CD4-positive, alpha-beta T cell (primary cell): ENCODE measurements around the gene HDAC5. TPM values are rescaled to one million over a fixed set of nuclear protein-coding genes. Genes with fewer than 3 reads are reported as not detected.
A peak's percentile ranks its signal among the peaks of the same experiment; 100 is the strongest.

Experiments
- ATAC-seq: fragments of 200-7000 bp; cut with Tn5 transposase; one replicate; pipeline ENCODE4 v1.10.0; 2022; ENCODE audit warnings: mild to moderate bottlenecking; ENCODE audit not compliant: poor library complexity
- CTCF ChIA-PET: fragments of 350-600 bp; sonication (Branson Sonifier 250); formaldehyde crosslinking; loops from one replicate; lab custom pipeline; 2021; ENCODE audit warnings: antibody characterized with exemption, inconsistent platforms; lab: Charles Lee
- POLR2A ChIA-PET: fragments of 350-600 bp; sonication (Branson Sonifier 250); formaldehyde crosslinking; loops from one replicate; lab custom pipeline; 2021; ENCODE audit warnings: antibody characterized with exemption, inconsistent platforms; lab: Charles Lee
- DNase-seq, 14 experiments: peaks; one replicate each; pipeline ENCODE4 v3.0.0-alpha.2; 2013 to 2020; ENCODE audit warnings: mixed read lengths in 2 of 14
- H3K27ac ChIP-seq, 2 donors: one replicate each; pipeline versions ENCODE4 v1.5.1 to v1.7.0; 2013; ENCODE audit warnings: low read length in 2 of 2, low read depth in 1 of 2, mild to moderate bottlenecking in 1 of 2
- H3K27me3 ChIP-seq, 2 experiments: 1 replicate in 1 of 2; 2 replicates in 1 of 2; pipeline versions ENCODE4 v1.6.1 to v1.7.0; 2013; ENCODE audit warnings: low read length in 2 of 2, control low read depth in 1 of 2, mild to moderate bottlenecking in 1 of 2, moderate library complexity in 1 of 2; ENCODE audit not compliant: insufficient read depth in 2 of 2, control insufficient read depth in 1 of 2
- H3K36me3 ChIP-seq: one replicate; pipeline ENCODE4 v1.6.1; 2013; ENCODE audit warnings: low read length, control low read depth; ENCODE audit not compliant: insufficient read depth
- H3K4me1 ChIP-seq: one replicate; pipeline ENCODE4 v1.6.1; 2013; ENCODE audit warnings: low read length, control low read depth; ENCODE audit not compliant: insufficient read depth
- H3K4me3 ChIP-seq: one replicate; pipeline ENCODE4 v1.5.1; 2013; ENCODE audit warnings: mild to moderate bottlenecking, low read length, moderate library complexity
- H3K9me3 ChIP-seq, 2 experiments: 1 replicate in 1 of 2; 2 replicates in 1 of 2; pipeline versions ENCODE4 v1.6.1 to v1.7.0; 2013; ENCODE audit warnings: low read length in 2 of 2, mild to moderate bottlenecking in 2 of 2, control low read depth in 1 of 2, moderate library complexity in 1 of 2; ENCODE audit not compliant: control insufficient read depth in 1 of 2, insufficient read depth in 1 of 2
- H3K27ac Mint-ChIP-seq: one replicate; pipeline ENCODE4 v1.8.0; 2020; ENCODE audit warnings: mixed read lengths
- H3K27me3 Mint-ChIP-seq: one replicate; pipeline ENCODE4 v1.8.0; 2021; ENCODE audit warnings: mixed read lengths
- H3K36me3 Mint-ChIP-seq: one replicate; pipeline ENCODE4 v1.8.0; 2021; ENCODE audit warnings: low read depth, mixed read lengths
- H3K4me1 Mint-ChIP-seq: one replicate; pipeline ENCODE4 v1.8.0; 2021; ENCODE audit warnings: low read depth, mixed read lengths
- H3K4me3 Mint-ChIP-seq: one replicate; pipeline ENCODE4 v1.8.0; 2020; ENCODE audit warnings: mild to moderate bottlenecking, mixed read lengths
- H3K9me3 Mint-ChIP-seq: one replicate; pipeline ENCODE4 v1.8.0; 2020; ENCODE audit warnings: mixed read lengths
- intact Hi-C, 2 experiments: fragments of 100-400 bp; cut with DNase I in 1 of 2; cut with micrococcal nuclease in 1 of 2; formaldehyde crosslinking; loops; one replicate each; pipeline versions ENCODE4 v1.15.1 to v1.9.0; 2023 to 2025; cut with DNase I, micrococcal nuclease
- total RNA-seq, 174 experiments: library from RNA in 2 of 174; stranded (reverse) in 2 of 174; gene quantifications; one replicate each; pipeline ENCODE4 v1.2.3 and lab custom pipeline; 2021 to 2026
- TF ChIP-seq, protein P1 (sequence below): fragments of 200-600 bp; IDR thresholded peaks from one replicate; pipeline ENCODE4 v1.8.0; 2022; ENCODE audit warnings: antibody characterized with exemption, mild to moderate bottlenecking

The HDAC5 gene
- total RNA-seq, 2 experiments from 2014 or later, result 92.0 to 92.5 TPM

GRCh38 chr17:44159519-44160210 lies 36.2 kb upstream of the HDAC5 start:
- no peak overlapping the region for H3K27ac Mint-ChIP-seq
- TF ChIP-seq, protein P1, sequence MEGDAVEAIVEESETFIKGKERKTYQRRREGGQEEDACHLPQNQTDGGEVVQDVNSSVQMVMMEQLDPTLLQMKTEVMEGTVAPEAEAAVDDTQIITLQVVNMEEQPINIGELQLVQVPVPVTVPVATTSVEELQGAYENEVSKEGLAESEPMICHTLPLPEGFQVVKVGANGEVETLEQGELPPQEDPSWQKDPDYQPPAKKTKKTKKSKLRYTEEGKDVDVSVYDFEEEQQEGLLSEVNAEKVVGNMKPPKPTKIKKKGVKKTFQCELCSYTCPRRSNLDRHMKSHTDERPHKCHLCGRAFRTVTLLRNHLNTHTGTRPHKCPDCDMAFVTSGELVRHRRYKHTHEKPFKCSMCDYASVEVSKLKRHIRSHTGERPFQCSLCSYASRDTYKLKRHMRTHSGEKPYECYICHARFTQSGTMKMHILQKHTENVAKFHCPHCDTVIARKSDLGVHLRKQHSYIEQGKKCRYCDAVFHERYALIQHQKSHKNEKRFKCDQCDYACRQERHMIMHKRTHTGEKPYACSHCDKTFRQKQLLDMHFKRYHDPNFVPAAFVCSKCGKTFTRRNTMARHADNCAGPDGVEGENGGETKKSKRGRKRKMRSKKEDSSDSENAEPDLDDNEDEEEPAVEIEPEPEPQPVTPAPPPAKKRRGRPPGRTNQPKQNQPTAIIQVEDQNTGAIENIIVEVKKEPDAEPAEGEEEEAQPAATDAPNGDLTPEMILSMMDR, result no peak
- H3K36me3 Mint-ChIP-seq, result no peaks in the 10 kb centered on the region
- H3K4me1 ChIP-seq, result peaks cover 7% of the 10 kb centered on the region
- no peaks in the 10 kb centered on the region for H3K9me3 Mint-ChIP-seq
- H3K4me1 Mint-ChIP-seq, result peaks cover 5% of the 10 kb centered on the region
- ATAC-seq, result peak; percentile 37
- no peak overlapping the region for H3K4me3 Mint-ChIP-seq
- intact Hi-C loops, result no loop called here
- no peaks in the 10 kb centered on the region for H3K36me3 ChIP-seq
- DNase-seq, result peak in 7 of 14 experiments; percentile 16 to 67 (median 27)
- H3K4me3 ChIP-seq, result no peak overlapping the region
- no peaks in the 10 kb centered on the region for H3K27me3 Mint-ChIP-seq
- POLR2A ChIA-PET, result interaction anchor here (0.9 kb wide), 1 partner anchor 15 kb away, joined by 3 read pairs; no protein-coding TSS in a partner anchor
- H3K9me3 ChIP-seq, result no peaks in the 10 kb centered on the region
- no peak overlapping the region for H3K27ac ChIP-seq
- H3K27me3 ChIP-seq, result no peaks in the 10 kb centered on the region
- CTCF ChIA-PET, result no interaction called here

- Mint-ChIP-seq H3K36me3 (no peaks in the 10 kb centered on the region), H3K27ac (no peak overlapping the region), H3K9me3 (no peaks in the 10 kb centered on the region), H3K4me3 (no peak overlapping the region), H3K27me3 (no peaks in the 10 kb centered on the region), H3K4me1 (peaks cover 5% of the 10 kb centered on the region)
- no peaks in the 10 kb centered on the region for H3K9me3 ChIP-seq
- ChIA-PET CTCF (no interaction called here), POLR2A (no interaction called here)
- H3K36me3 ChIP-seq, result no peaks in the 10 kb centered on the region
- H3K27ac ChIP-seq, result no peak overlapping the region
- DNase-seq, result no peak
- ATAC-seq, result no peak
- TF ChIP-seq, protein P1, result no peak
- H3K27me3 ChIP-seq, result no peaks in the 10 kb centered on the region
- H3K4me1 ChIP-seq, result peaks cover 7% of the 10 kb centered on the region
- intact Hi-C loops, result no loop called here
- H3K4me3 ChIP-seq, result no peak overlapping the region
Measured at GRCh38 chr17:44155488-44155887, 32.0 kb upstream of the HDAC5 start.

- H3K27ac Mint-ChIP-seq, result no peak overlapping the region
- H3K9me3 ChIP-seq, result no peaks in the 10 kb centered on the region
- no peak overlapping the region for H3K4me3 Mint-ChIP-seq
- H3K27me3 ChIP-seq, result no peaks in the 10 kb centered on the region
- CTCF ChIA-PET, result no interaction called here
- intact Hi-C loops, result no loop called here
- no peaks in the 10 kb centered on the region for H3K27me3 Mint-ChIP-seq
- TF ChIP-seq, protein P1, result no peak
- DNase-seq (no peak), ATAC-seq (no peak)
- no peak overlapping the region for H3K4me3 ChIP-seq
- POLR2A ChIA-PET, result no interaction called here
- no peaks in the 10 kb centered on the region for H3K4me1 Mint-ChIP-seq
- no peaks in the 10 kb centered on the region for H3K4me1 ChIP-seq
- no peaks in the 10 kb centered on the region for H3K36me3 ChIP-seq
- no peak overlapping the region for H3K27ac ChIP-seq
- no peaks in the 10 kb centered on the region for H3K36me3 Mint-ChIP-seq
- no peaks in the 10 kb centered on the region for H3K9me3 Mint-ChIP-seq
Measured at GRCh38 chr17:44152875-44153274, 29.4 kb upstream of the HDAC5 start.
